HEK293 (cell line): ENCODE measurements around the gene DGKD.

ENCODE experiments used
- CTCF ChIA-PET: fragments of 350-600 bp; formaldehyde crosslinking; extraction: SDS; loops from one replicate; lab custom pipeline; 2021; ENCODE audit warnings: antibody characterized with exemption; lab: Yijun Ruan, JAX
- POLR2A ChIA-PET: fragments of 300-600 bp; formaldehyde crosslinking; extraction: SDS; loops from one replicate; lab custom pipeline; 2020; ENCODE audit warnings: antibody characterized with exemption, inconsistent platforms; lab: Yijun Ruan, JAX
- H3K27ac ChIP-seq: fragments of 200-500 bp; sonication (Bioruptor generic); 2 replicates; pipeline ENCODE4 v1.5.1; 2014; ENCODE audit warnings: low read depth, low read length, control low read depth, inconsistent platforms; ENCODE audit errors: extremely low read depth
- H3K36me3 ChIP-seq, 2 experiments: fragments of 200-500 bp in 1 of 2; sonication (Bioruptor generic) in 1 of 2; 1 replicate in 1 of 2; 2 replicates in 1 of 2; pipeline ENCODE4 v1.5.1; 2014 to 2017; ENCODE audit warnings: inconsistent platforms in 2 of 2, low read length in 2 of 2; ENCODE audit not compliant: control insufficient read depth in 2 of 2, insufficient read depth in 1 of 2
- H3K4me1 ChIP-seq: fragments of 200-500 bp; sonication (Bioruptor generic); 2 replicates; pipeline ENCODE4 v1.5.1; 2014; ENCODE audit warnings: mild to moderate bottlenecking, low read length, inconsistent platforms; ENCODE audit not compliant: control insufficient read depth, insufficient read depth
- H3K4me3 ChIP-seq: 2 replicates; pipeline ENCODE4 v1.5.1; 2011; ENCODE audit warnings: low read depth, mild to moderate bottlenecking, control low read depth, low read length, moderate library complexity
- H3K9me3 ChIP-seq: fragments of 200-500 bp; sonication (Bioruptor generic); 2 replicates; pipeline ENCODE4 v1.5.1; 2014; ENCODE audit warnings: low read depth, low read length, inconsistent platforms; ENCODE audit not compliant: control insufficient read depth, insufficient read depth
- HIC1 ChIP-seq: fragments of 450-650 bp; formaldehyde crosslinking; IDR thresholded peaks from 2 replicates; pipeline ENCODE4 v1.5.1; 2016; ENCODE audit warnings: missing biosample characterization, missing genetic modification characterization
- KLF10 ChIP-seq: fragments of 450-650 bp; IDR thresholded peaks from 2 replicates; pipeline ENCODE4 v1.5.1; 2018; ENCODE audit warnings: missing biosample characterization, mild to moderate bottlenecking, missing genetic modification characterization
- KLF17 ChIP-seq: fragments of 450-650 bp; formaldehyde crosslinking; IDR thresholded peaks from 2 replicates; pipeline ENCODE4 v1.5.1; 2016; ENCODE audit warnings: missing biosample characterization, missing genetic modification characterization
- KLF7 ChIP-seq: fragments of 450-650 bp; formaldehyde crosslinking; IDR thresholded peaks from 2 replicates; pipeline ENCODE4 v1.5.1; 2016; ENCODE audit warnings: missing biosample characterization, missing genetic modification characterization, borderline replicate concordance
- PBX3 ChIP-seq: sonication (generic); formaldehyde crosslinking; IDR thresholded peaks from 2 replicates; pipeline ENCODE4 v1.8.1; 2022; ENCODE audit warnings: mild to moderate bottlenecking, moderate library complexity, missing genetic modification reagents
- SCRT1 ChIP-seq: fragments of 450-650 bp; formaldehyde crosslinking; IDR thresholded peaks from 2 replicates; pipeline ENCODE4 v1.5.1; 2016; ENCODE audit warnings: missing biosample characterization, missing genetic modification characterization, borderline replicate concordance
- SP3 ChIP-seq: fragments of 450-650 bp; formaldehyde crosslinking; IDR thresholded peaks from 2 replicates; pipeline ENCODE4 v1.5.1; 2016; ENCODE audit warnings: missing biosample characterization, missing genetic modification characterization
- WT1 ChIP-seq: fragments of 450-650 bp; formaldehyde crosslinking; IDR thresholded peaks from 2 replicates; pipeline ENCODE4 v1.5.1; 2016; ENCODE audit warnings: missing biosample characterization, missing genetic modification characterization
- ZBTB26 ChIP-seq: fragments of 450-650 bp; formaldehyde crosslinking; optimal IDR thresholded peaks from 2 replicates; pipeline ENCODE3; 2016; ENCODE audit warnings: missing biosample characterization, mild to moderate bottlenecking, missing genetic modification characterization
- ZFP69B ChIP-seq: fragments of 450-650 bp; formaldehyde crosslinking; IDR thresholded peaks from 2 replicates; pipeline ENCODE4 v1.5.1; 2016; ENCODE audit warnings: missing biosample characterization, missing genetic modification characterization
- ZNF140 ChIP-seq: fragments of 450-650 bp; formaldehyde crosslinking; IDR thresholded peaks from 2 replicates; pipeline ENCODE4 v1.5.1; 2016; ENCODE audit warnings: missing biosample characterization, missing genetic modification characterization
- ZNF202 ChIP-seq: fragments of 450-650 bp; formaldehyde crosslinking; IDR thresholded peaks from 2 replicates; pipeline ENCODE4 v1.5.1; 2016; ENCODE audit warnings: missing biosample characterization, missing genetic modification characterization, borderline replicate concordance
- ZNF239 ChIP-seq: fragments of 450-650 bp; formaldehyde crosslinking; IDR thresholded peaks from 2 replicates; pipeline ENCODE4 v1.5.1; 2016; ENCODE audit warnings: missing biosample characterization, missing genetic modification characterization
- ZNF37A ChIP-seq: fragments of 450-650 bp; IDR thresholded peaks from 2 replicates; pipeline ENCODE4 v1.5.1; 2018; ENCODE audit warnings: missing biosample characterization, missing genetic modification characterization
- ZNF404 ChIP-seq: fragments of 450-650 bp; formaldehyde crosslinking; IDR thresholded peaks from 2 replicates; pipeline ENCODE4 v1.5.1; 2017; ENCODE audit warnings: missing biosample characterization, missing genetic modification characterization
- ZNF544 ChIP-seq: fragments of 450-650 bp; formaldehyde crosslinking; IDR thresholded peaks from 2 replicates; pipeline ENCODE4 v1.5.0; 2017; ENCODE audit warnings: missing biosample characterization, missing genetic modification characterization
- ZNF629 ChIP-seq: fragments of 450-650 bp; formaldehyde crosslinking; IDR thresholded peaks from 2 replicates; pipeline ENCODE4 v1.5.1; 2017; ENCODE audit warnings: missing biosample characterization, missing genetic modification characterization
- ZNF677 ChIP-seq: fragments of 450-650 bp; IDR thresholded peaks from 2 replicates; pipeline ENCODE4 v1.5.0; 2018; ENCODE audit warnings: missing biosample characterization, mild to moderate bottlenecking, missing genetic modification characterization, moderate library complexity
- ZNF704 ChIP-seq: fragments of 450-650 bp; formaldehyde crosslinking; IDR thresholded peaks from 2 replicates; pipeline ENCODE4 v1.5.1; 2016; ENCODE audit warnings: missing biosample characterization, missing genetic modification characterization

The DGKD gene

GRCh38 chr2:233513953-233514655 is 159.8 kb downstream of the DGKD start (continued):
- no peak for TF ChIP-seq HIC1 (tag by site-specific recombination)
- no peak for TF ChIP-seq KLF10 (tag by site-specific recombination)
- TF ChIP-seq ZFP69B: no peak
- no peak for TF ChIP-seq ZNF404 (tag by site-specific recombination)
- no peak for TF ChIP-seq SCRT1 (tag by site-specific recombination)
- TF ChIP-seq ZNF239 (tag by site-specific recombination): no peak
- TF ChIP-seq ZNF202 (tag by site-specific recombination): no peak
- no peak for TF ChIP-seq ZNF629 (tag by site-specific recombination)
- no peak for TF ChIP-seq ZNF37A (tag by site-specific recombination)
- no peak for TF ChIP-seq SP3 (tag by site-specific recombination)

- CTCF ChIA-PET: no interaction called here
- Histone ChIP-seq H3K4me1 (no peaks in the 10 kb centered on the region), H3K9me3 (no peaks in the 10 kb centered on the region), H3K36me3 (peaks cover 9 to 44% of the 10 kb centered on the region in 2 experiments; a peak in 2 of 3 replicates), H3K4me3 (no peak overlapping the region), H3K27ac (no peak overlapping the region)
- POLR2A ChIA-PET: no interaction called here
- TF ChIP-seq KLF17 (tag by site-specific recombination) (no peak), WT1 (tag by site-specific recombination) (no peak), ZNF677 (no peak), ZNF629 (tag by site-specific recombination) (no peak), ZNF544 (tag by site-specific recombination) (no peak), ZBTB26 (tag by site-specific recombination) (no peak), ZNF704 (tag by site-specific recombination) (no peak), PBX3 (CRISPR knock-in tag) (no peak), KLF7 (tag by site-specific recombination) (no peak), ZNF239 (tag by site-specific recombination) (no peak), ZNF140 (tag by site-specific recombination) (no peak)
Observed at GRCh38 chr2:233519787-233520611, 165.7 kb downstream of the DGKD start.
